Activated CD4-positive, alpha-beta T cell treated with anti-CD3 and anti-CD28 coated beads for 24 hours (primary cell): ENCODE data around the gene FAM163B.
"Not testable (repeated sequence)": the region's sequence is repeated elsewhere in the genome, so short reads cannot be mapped to it uniquely, and the experiment has no call there.

Experiments
- DNase-seq, 2 donors: peaks; one replicate each; pipeline ENCODE4 v3.0.0-alpha.2; 2020; ENCODE audit warnings: low read depth in 2 of 2

Gene FAM163B

DNA sequence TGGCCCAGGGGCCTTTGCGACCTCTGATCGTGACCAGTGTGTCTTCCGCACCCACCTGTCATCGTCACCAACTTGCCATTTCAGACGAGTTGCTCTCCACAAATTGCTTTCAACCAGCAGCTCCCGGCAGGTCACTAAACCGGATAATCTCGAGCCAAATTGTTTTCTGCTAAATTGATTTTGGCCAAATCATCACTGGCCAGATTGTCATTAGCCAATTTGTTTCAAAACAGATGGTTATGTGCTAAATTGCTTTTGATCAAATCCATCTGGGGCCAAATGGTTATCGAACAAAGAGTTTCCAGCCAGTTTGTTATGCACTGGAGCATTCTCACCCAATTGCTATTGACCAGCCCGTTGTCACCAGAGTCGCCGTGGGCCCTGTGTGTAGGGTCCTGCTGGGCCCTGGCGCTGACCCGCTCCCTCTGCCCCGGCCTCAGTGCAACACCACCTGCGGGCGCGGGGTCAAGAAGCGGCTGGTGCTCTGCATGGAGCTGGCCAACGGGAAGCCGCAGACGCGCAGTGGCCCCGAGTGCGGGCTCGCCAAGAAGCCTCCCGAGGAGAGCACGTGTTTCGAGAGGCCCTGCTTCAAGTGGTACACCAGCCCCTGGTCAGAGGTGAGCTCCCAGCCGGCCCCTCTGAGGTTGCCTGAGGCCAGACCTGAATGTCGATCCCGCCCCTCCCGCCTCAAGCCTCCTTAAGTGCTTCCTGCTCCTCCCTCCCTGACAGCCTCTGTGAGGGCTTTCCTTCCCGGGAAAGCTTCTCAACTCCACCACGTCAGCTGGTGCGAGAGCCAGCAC lies 39.1 kb downstream of the FAM163B start:
- no peak for DNase-seq

GRCh38 chr9:133569121-133569785 lies 39.9 kb downstream of the FAM163B start:
- DNase-seq, result no peak

- DNase-seq, result no peak
Measured at GRCh38 chr9:133568186-133568585, 41.0 kb downstream of the FAM163B start.

GRCh38 chr9:133566817-133567216 lies 42.4 kb downstream of the FAM163B start:
- no peak for DNase-seq

DNA sequence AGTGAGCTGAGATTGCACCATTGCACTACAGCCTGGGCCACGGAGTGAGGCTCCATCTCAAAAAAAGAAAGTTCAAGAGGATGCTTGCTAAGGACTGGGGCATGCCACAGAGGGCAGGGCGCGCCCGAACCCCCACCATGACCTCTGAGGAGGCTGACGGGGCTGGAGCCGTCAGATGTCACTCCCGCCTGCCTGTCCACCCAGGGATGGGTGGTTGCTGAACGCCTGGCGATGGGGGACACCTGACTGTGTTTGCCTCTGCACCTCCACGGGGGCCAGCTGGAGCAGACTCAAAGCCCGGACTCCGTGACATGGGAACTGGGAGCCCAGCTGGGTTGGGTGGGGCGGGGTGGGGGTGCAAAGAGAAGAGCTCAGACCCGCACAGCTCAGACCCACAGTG lies 42.8 kb downstream of the FAM163B start:
- DNase-seq, result no peak

DNA sequence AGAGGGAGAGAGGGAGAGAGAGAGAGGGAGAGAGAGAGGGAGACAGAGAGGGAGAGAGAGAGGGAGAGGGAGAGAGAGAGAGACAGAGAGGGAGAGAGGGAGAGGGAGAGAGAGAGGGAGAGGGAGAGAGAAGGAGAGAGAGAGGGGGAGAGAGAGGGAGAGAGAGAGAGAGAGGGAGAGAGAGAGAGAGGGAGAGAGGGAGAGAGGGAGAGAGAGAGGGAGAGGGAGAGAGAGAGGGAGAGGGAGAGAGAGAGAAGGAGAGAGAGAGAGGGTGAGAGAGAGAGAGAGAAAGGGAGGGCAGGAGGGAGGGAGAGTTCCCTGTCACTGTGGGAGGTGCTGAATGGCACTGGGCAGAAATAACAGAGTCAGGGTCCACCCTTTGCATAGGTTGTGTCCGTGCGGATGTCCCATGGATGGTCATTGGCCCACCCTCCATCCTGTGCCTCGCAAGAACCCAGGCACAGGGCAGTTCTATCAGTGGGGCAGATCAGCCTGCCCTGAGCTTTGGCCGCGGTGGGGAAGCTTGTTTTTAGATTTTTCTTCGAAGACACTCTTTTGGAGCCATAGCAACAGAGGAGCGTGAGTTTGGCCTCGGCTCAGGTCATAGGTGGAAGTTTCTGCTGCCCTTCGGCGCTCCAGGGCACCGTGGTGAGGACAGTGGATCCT lies 44.6 kb downstream of the FAM163B start:
- DNase-seq, result no peak

- DNase-seq, result not testable (repeated sequence)
Measured at GRCh38 chr9:133563814-133564213, 45.4 kb downstream of the FAM163B start.

DNA sequence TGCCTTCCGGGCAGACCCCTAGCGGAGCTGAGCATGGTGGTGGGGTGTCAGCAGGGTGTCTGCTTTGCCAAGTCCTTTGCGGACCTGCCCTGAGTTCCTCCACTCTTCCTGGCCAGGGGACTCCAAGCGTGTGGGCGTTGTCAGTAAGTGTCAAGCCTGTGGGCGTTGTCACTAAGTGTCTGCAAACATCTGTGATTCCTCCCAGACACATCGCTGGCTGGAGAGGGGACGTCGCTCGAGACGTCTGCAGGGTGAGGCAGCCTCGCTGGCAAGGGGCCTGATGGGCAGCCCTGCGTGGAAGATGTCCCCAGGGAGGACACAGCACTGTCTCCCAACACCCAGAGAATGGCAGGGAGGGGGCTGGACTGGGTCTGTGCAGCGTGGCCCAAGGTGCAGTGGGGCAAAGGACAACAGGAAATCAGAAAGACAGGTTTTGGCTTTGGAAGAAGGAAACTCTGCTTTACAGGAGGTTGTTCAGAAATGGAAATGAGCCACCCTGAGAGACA lies 45.8 kb downstream of the FAM163B start:
- DNase-seq, result no peak

GRCh38 chr9:133562611-133563290 lies 46.4 kb downstream of the FAM163B start:
- no peak for DNase-seq

- DNase-seq, result no peak
Measured at GRCh38 chr9:133561976-133562554, 47.1 kb downstream of the FAM163B start.

- DNase-seq, result no peak
Measured at GRCh38 chr9:133560944-133561343, 48.2 kb downstream of the FAM163B start.

GRCh38 chr9:133560311-133560710 lies 48.9 kb downstream of the FAM163B start:
- DNase-seq, result no peak

DNA sequence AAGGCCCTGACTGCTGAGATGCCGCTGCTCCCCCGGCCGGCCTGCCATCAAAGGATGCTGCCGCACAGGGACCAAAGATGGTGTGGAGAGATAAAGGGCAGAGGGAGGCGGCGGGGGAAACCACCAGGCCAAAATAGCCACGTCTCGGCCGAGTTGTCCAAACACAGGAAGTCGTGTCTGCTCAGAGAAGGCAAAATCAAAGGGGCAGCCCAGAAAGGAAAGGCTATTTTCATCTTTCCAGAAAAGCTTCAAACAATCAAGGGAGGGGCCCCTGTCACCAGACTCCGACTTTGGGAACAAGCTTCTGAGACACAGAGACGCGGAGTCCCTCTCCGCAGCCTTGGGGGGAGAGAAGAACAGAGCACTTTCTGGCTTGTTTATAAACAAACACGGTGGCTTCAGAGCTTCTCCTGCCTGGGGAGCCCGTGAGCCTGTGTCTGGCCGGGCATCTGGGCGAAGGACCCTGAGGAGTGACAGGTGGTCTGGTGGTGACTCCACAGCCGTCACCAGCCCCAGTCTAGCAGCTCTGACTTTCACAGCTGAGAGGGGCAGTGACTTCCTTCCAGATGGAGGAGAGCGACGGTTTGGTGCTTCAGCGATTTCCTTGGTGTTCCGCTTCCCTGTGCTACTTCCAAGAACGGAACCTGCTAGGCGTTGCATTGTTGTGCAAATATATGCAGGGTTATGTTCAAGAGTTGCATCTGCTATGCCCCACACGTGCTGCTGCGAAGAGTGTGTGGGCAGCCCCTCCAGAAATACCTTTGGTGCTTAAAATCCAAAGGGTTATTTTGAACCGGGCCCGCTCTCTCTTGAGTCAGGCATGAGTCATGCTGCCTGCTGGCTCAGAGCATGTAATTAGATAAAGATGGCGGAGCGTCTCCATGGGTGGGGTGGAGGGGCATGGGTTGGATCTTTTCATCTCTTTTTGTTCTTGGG lies 50.7 kb downstream of the FAM163B start:
- DNase-seq, result peak; percentile 9 to 37

DNA sequence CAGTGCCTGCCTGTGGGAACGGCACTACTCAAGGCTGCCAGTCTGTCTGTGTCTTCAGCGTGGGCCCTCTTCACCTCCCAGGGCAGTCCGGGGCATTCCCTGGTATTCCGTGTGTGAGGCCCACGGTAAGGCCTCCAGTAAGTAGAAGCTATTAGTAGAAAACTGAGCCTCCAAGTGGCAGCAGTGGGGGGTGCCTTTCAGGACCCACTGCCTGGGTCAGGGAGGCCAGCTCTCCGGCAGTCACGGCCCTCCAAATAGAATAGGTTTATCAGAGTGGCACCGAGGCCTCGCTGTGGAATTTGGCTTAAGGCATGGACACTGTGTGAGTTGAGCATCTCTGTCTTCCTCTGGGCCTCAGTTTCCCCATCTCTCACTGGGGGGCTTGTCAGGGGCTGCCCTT lies 51.6 kb downstream of the FAM163B start:
- no peak for DNase-seq

- DNase-seq, result no peak
Measured at GRCh38 chr9:133556354-133556753, 52.8 kb downstream of the FAM163B start.

GRCh38 chr9:133554729-133555128 lies 54.5 kb downstream of the FAM163B start:
- no peak for DNase-seq

GRCh38 chr9:133553973-133554713 lies 55.0 kb downstream of the FAM163B start:
- no peak for DNase-seq

DNA sequence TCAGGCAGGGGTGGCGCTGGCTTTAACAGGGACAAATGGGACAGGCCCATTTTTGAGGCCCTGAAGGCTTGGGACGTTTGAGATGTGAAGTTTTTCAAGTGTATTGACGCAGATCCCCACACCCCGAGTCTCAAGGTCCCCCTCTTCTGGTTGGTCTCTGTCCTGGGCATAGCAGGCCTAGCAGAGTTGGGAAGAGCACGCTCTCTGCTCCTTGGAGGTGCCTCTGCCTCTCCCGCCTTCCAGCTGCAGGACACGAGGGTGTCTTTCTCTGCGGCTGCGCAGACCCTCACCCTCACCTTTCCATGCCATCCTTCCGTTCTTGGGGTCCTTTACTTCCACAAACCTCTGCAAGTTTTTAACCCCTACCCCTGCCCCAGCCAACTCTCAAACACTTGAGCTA lies 56.1 kb downstream of the FAM163B start:
- no peak for DNase-seq

DNA sequence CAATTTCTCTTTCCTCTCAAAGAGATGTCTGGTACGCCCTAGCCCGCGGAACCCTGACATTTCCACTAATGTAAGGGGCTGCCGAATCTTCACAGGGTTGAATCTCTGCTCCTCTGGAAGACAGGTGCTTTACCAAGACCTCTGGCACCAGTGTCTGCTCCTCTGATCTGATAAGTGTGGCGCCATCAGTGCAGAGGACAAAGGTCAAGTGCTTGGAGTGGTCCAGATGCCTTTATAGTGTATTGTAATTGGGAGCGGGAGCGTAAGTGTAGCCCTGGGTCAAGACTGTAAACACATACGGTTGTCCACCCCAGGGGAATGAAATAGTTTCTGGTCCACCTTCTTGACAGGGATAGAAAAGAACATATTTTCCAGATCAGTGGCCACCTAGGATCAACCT lies 57.0 kb downstream of the FAM163B start:
- no peak for DNase-seq

- DNase-seq, result no peak
Measured at GRCh38 chr9:133551446-133551845, 57.7 kb downstream of the FAM163B start.
